NCI-H2196 (cell line): Measurements from ENCODE around the gene ZNF761.

Source experiments
- DNase-seq: peaks from one replicate; lab custom pipeline; 2025; ENCODE audit not compliant: unreplicated experiment; lab: John Stamatoyannopoulos, UW

ZNF761 gene

GRCh38 chr19:53504885-53505284 lies 73.1 kb downstream of the ZNF761 start:
- no peak for DNase-seq

GRCh38 chr19:53506728-53507127 lies 74.9 kb downstream of the ZNF761 start:
- DNase-seq: no peak
